ENCODE data around the gene FGF8.

GRCh38 chr10:101769541-101770180 lies 6.3 kb downstream of the FGF8 start:
- TF ChIP-seq ZFP30 (CRISPR knock-in tag; IDR thresholded peaks at IDR 0.05): no peak
- TF ChIP-seq ZNF8 (CRISPR knock-in tag; IDR thresholded peaks at IDR 0.05): no peak
- TF ChIP-seq TOX (CRISPR knock-in tag; IDR thresholded peaks at IDR 0.05; ENCODE audit: borderline replicate concordance): no peak
- no peak for TF ChIP-seq CREB5 (CRISPR knock-in tag; IDR thresholded peaks at IDR 0.05; ENCODE audit: low read depth)
